ENCODE measurements around the gene MCOLN3.

MCOLN3 gene

DNA sequence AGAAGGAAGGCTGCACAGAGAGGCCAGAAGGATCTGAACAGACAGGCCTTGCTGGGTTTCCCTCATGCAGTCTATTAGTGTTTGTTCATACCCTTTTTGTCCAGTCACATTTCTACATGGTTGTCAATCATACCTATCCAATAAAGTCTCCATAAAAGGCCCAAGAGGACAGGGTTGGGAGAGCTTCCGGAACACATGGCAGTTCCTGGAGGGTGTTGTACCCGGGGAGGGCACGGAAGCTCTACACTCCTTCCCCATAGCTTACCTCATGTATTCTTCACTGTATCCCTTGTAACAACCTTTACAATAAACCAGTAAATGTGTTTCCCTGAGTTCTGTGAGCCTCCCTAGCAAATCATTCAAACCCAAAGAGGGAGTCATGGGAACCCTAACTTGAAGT lies 79.4 kb downstream of the MCOLN3 start:
- no peak for DNase-seq (ENCODE audit: low read depth)
- H3K4me3 ChIP-seq (ENCODE audit: control insufficient read depth, low read depth, low read length): no peak overlapping the region
- TF ChIP-seq, protein P1, sequence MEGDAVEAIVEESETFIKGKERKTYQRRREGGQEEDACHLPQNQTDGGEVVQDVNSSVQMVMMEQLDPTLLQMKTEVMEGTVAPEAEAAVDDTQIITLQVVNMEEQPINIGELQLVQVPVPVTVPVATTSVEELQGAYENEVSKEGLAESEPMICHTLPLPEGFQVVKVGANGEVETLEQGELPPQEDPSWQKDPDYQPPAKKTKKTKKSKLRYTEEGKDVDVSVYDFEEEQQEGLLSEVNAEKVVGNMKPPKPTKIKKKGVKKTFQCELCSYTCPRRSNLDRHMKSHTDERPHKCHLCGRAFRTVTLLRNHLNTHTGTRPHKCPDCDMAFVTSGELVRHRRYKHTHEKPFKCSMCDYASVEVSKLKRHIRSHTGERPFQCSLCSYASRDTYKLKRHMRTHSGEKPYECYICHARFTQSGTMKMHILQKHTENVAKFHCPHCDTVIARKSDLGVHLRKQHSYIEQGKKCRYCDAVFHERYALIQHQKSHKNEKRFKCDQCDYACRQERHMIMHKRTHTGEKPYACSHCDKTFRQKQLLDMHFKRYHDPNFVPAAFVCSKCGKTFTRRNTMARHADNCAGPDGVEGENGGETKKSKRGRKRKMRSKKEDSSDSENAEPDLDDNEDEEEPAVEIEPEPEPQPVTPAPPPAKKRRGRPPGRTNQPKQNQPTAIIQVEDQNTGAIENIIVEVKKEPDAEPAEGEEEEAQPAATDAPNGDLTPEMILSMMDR (conservative IDR thresholded peaks at IDR 0.05; ENCODE audit: control insufficient read depth, insufficient read depth, low read depth, low read length): no peak

- TF ChIP-seq, protein P1 (conservative IDR thresholded peaks at IDR 0.05; ENCODE audit: control insufficient read depth, insufficient read depth, low read depth, low read length): no peak
- no peak overlapping the region for H3K4me3 ChIP-seq (ENCODE audit: control insufficient read depth, low read depth, low read length)
- no peak for DNase-seq (ENCODE audit: low read depth)
Observed at GRCh38 chr1:84968101-84968500, 80.2 kb downstream of the MCOLN3 start.

All from fibroblast of mammary gland (primary cell).